GM12878 (cell line): ENCODE results near the gene LCP1. TPM values are rescaled to one million over a fixed set of nuclear protein-coding genes. Genes with fewer than 3 reads are reported as not detected.

Source experiments
- ATAC-seq: fragments of 200-7000 bp; cut with Tn5 transposase; 3 replicates; pipeline ENCODE4 v1.9.1; 2020; ENCODE audit warnings: mild to moderate bottlenecking, moderate library complexity
- BruUV-seq: library from RNA; stranded (reverse); fragments of 400-500 nt; replicated peaks from 2 replicates; lab custom pipeline; 2021; lab: Mats Ljungman, UMichigan
- CTCF ChIA-PET: fragments of 300-600 bp; sonication (Branson Sonifier 250); formaldehyde crosslinking; extraction: SDS; loops from one replicate; lab custom pipeline; 2021; ENCODE audit warnings: inconsistent platforms; lab: Yijun Ruan, JAX
- POLR2A ChIA-PET: fragments of 350-600 bp; formaldehyde crosslinking; extraction: SDS; loops from one replicate; lab custom pipeline; 2021; ENCODE audit warnings: inconsistent platforms; lab: Charles Lee
- RAD21 ChIA-PET: fragments of 300-600 bp; sonication (Branson Sonifier 250); formaldehyde crosslinking; loops from one replicate; lab custom pipeline; 2023; ENCODE audit warnings: antibody characterized with exemption; ENCODE audit not compliant: unreplicated experiment; lab: Charles Lee
- SMC1A ChIA-PET: fragments of 300-600 bp; sonication (Branson Sonifier 250); formaldehyde crosslinking; loops from one replicate; lab custom pipeline; 2023; ENCODE audit not compliant: unreplicated experiment, uncharacterized antibody; lab: Charles Lee
- DNase-seq: peaks from one replicate; pipeline ENCODE4 v3.0.0-alpha.2; 2011; ENCODE audit warnings: low read depth, low spot score
- FAIRE-seq: peaks from 3 replicates; lab custom pipeline; 2011; peaks lifted over from hg19 to GRCh38; lab: Jason Lieb, UNC
- H2AFZ ChIP-seq: 2 replicates; pipeline ENCODE4 v1.6.0; 2011; ENCODE audit warnings: low read depth, low read length, control low read depth; ENCODE audit not compliant: control insufficient read depth
- H3K27ac ChIP-seq: 2 replicates; pipeline ENCODE4 v1.5.1; 2011; ENCODE audit warnings: control low read depth; ENCODE audit not compliant: control insufficient read depth, insufficient read depth
- H3K27me3 ChIP-seq, 2 experiments: replicated peaks in 1 of 2; 2 replicates each; pipeline versions ENCODE4 v1.6.0 to v1.6.1; 2011; ENCODE audit warnings: low read length in 1 of 2; ENCODE audit not compliant: control insufficient read depth in 2 of 2, insufficient read depth in 2 of 2
- H3K36me3 ChIP-seq, 2 experiments: 2 replicates each; pipeline ENCODE4 v1.5.1; 2011; ENCODE audit warnings: low read length in 1 of 2; ENCODE audit not compliant: control insufficient read depth in 2 of 2, insufficient read depth in 2 of 2
- H3K4me1 ChIP-seq: 2 replicates; pipeline ENCODE4 v1.6.1; 2011; ENCODE audit warnings: mild to moderate bottlenecking, low read length, moderate library complexity, mixed read lengths; ENCODE audit not compliant: control insufficient read depth, insufficient read depth
- H3K4me2 ChIP-seq: 2 replicates; pipeline ENCODE4 v1.6.0; 2011; ENCODE audit warnings: control low read depth; ENCODE audit not compliant: control insufficient read depth, insufficient read depth
- H3K4me3 ChIP-seq: fragments of 200-600 bp; sonication (generic); 2 replicates; pipeline ENCODE4 v1.5.1; 2016
- H3K79me2 ChIP-seq: 2 replicates; pipeline ENCODE4 v1.6.0; 2011; ENCODE audit warnings: low read length; ENCODE audit not compliant: control insufficient read depth, insufficient read depth
- H3K9ac ChIP-seq: 2 replicates; pipeline ENCODE4 v1.8.0; 2011; ENCODE audit warnings: low read length, control low read depth, mixed read lengths; ENCODE audit not compliant: control insufficient read depth, insufficient read depth
- H3K9me3 ChIP-seq: replicated peaks from 3 replicates; pipeline ENCODE4 v1.5.1; 2011; ENCODE audit warnings: mild to moderate bottlenecking, low read length; ENCODE audit not compliant: control insufficient read depth, insufficient read depth
- H4K20me1 ChIP-seq: 2 replicates; pipeline ENCODE4 v1.6.0; 2011; ENCODE audit not compliant: control insufficient read depth, insufficient read depth
- ASH2L ChIP-seq: fragments of 300-600, 200-600 bp; sonication (generic); IDR thresholded peaks from 2 replicates; pipeline ENCODE4 v1.6.1; 2017; ENCODE audit warnings: low read depth, mild to moderate bottlenecking, borderline replicate concordance
- BRCA1 ChIP-seq: IDR thresholded peaks from 2 replicates; pipeline ENCODE4 v1.6.1; 2011; ENCODE audit warnings: low read depth, low read length, improper control_type of control experiment
- EED ChIP-seq: sonication (generic); IDR thresholded peaks from 2 replicates; pipeline ENCODE4 v1.6.1; 2016; ENCODE audit warnings: antibody characterized with exemption, low read depth
- EZH2 ChIP-seq: IDR thresholded peaks from 2 replicates; pipeline ENCODE4 v1.6.1; 2012; ENCODE audit warnings: low read depth, mild to moderate bottlenecking, control low read depth, inconsistent platforms, low read length, borderline replicate concordance; ENCODE audit not compliant: control insufficient read depth
- IKZF2 ChIP-seq, 2 experiments: fragments of 450-650 bp; IDR thresholded peaks; 2 replicates each; pipeline ENCODE4 v1.6.1; 2017; ENCODE audit warnings: mild to moderate bottlenecking in 2 of 2, moderate library complexity in 2 of 2
- SRF ChIP-seq, 2 experiments: IDR thresholded peaks; 2 replicates each; pipeline ENCODE4 v1.6.1; 2011; ENCODE audit warnings: low read depth in 2 of 2, low read length in 2 of 2, mild to moderate bottlenecking in 1 of 2, moderate library complexity in 1 of 2
- WGBS: methylation state at CpG from one replicate; pipeline ENCODE4 v1.1.6; 2016; ENCODE audit warnings: low lambda C conversion rate; ENCODE audit not compliant: insufficient replicate concordance, insufficient coverage; ENCODE audit errors: missing lambda C conversion rate; 5-methylcytosine and 5-hydroxymethylcytosine counted together
- in situ Hi-C: fragments of 300-500 bp; cut with MboI; formaldehyde crosslinking; loops from 9 replicates; pipeline ENCODE4 v1.14.3; 2018; ENCODE audit warnings: mixed read lengths
- intact Hi-C: fragments of 100-400 bp; cut with micrococcal nuclease; formaldehyde crosslinking; loops from one replicate; pipeline ENCODE4 v1.14.2; 2022; ENCODE audit not compliant: unreplicated experiment
- polyA plus RNA-seq, 11 experiments: library from polyadenylated mRNA; depleted of rRNA in 4 of 11; unstranded in 6 of 11; stranded (reverse) in 5 of 11; fragments of >200 nt; fragmentation: Nextera tagmentation in 4 of 11; fragmentation: Illumina TruSeq in 1 of 11; extraction: Ambion mirVana in 4 of 11; extraction: Trizol in 1 of 11; gene quantifications; 1 replicate in 1 of 11; 2 replicates in 10 of 11; pipeline versions ENCODE4 v1.2.1 to v1.2.3, GENCODE V29; 2011 to 2016; ENCODE audit warnings: inconsistent platforms in 2 of 11, missing spikeins in 2 of 11, low read depth in 1 of 11
- small RNA-seq: library from RNA; depleted of rRNA; stranded (forward); fragments of <200 nt; gene quantifications from one replicate; pipeline ENCODE3, GENCODE V24; 2014
- total RNA-seq, 4 experiments: library from RNA; depleted of rRNA in 3 of 4; stranded (reverse); fragments of >200 nt in 3 of 4; fragmentation: Illumina TruSeq in 1 of 4; extraction: Trizol in 1 of 4; gene quantifications; 2 replicates each; pipeline versions ENCODE4 v1.2.1 to v1.2.3, GENCODE V29; 2013 to 2021
- TF ChIP-seq, protein P1 (sequence below): IDR thresholded peaks from 2 replicates; pipeline ENCODE4 v1.6.1; 2012; ENCODE audit warnings: low read length, inconsistent platforms
- TF ChIP-seq, protein P2 (sequence below): fragments of 450-650 bp; IDR thresholded peaks from 2 replicates; pipeline ENCODE4 v1.6.1; 2016; ENCODE audit warnings: mild to moderate bottlenecking

LCP1 gene
- total and polyA plus RNA-seq, 10 of the 15 experiments (the other 5 are each of a cell fraction or from before 2014, with no cell fraction given) = 775 to 2,201 (median 1,556) TPM

DNA sequence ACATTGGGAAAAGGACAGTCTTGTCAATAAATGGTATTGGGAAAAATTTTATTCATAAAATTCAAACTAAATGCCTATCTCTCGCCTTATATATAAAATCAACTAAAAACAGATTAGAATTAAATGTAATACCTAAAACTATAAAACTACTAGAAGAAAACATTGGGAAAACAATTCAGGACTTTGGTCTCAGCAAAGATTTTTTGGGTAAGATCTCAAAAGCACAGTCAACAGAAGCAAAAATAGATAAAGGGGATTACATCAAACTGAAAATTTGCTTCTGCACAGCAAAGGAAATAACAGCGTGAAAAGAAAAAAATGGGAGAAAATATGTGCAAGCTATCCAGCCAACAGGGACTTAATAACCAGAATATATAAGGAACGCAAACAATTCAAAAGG, 105.2 kb downstream of the LCP1 start:
- Histone ChIP-seq H3K36me3 (no peaks in the 10 kb centered on the region), H3K9me3 (no peaks in the 10 kb centered on the region; the same call in 2 of the 3 replicates)
- WGBS = 82% methylated on average over 3 of the region's 3 CpGs
- intact Hi-C loops = no loop called here
- TF ChIP-seq SRF (IDR thresholded peaks at IDR 0.05; ENCODE audit: low read depth in 2 of 2, low read length in 2 of 2) (no peak), BRCA1 (no peak), EED (no peak), IKZF2 (IDR thresholded peaks at IDR 0.05) (no peak), ASH2L (no peak), EZH2 (no peak)
- TF ChIP-seq, protein P1, sequence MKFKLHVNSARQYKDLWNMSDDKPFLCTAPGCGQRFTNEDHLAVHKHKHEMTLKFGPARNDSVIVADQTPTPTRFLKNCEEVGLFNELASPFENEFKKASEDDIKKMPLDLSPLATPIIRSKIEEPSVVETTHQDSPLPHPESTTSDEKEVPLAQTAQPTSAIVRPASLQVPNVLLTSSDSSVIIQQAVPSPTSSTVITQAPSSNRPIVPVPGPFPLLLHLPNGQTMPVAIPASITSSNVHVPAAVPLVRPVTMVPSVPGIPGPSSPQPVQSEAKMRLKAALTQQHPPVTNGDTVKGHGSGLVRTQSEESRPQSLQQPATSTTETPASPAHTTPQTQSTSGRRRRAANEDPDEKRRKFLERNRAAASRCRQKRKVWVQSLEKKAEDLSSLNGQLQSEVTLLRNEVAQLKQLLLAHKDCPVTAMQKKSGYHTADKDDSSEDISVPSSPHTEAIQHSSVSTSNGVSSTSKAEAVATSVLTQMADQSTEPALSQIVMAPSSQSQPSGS = no peak
- TF ChIP-seq, protein P2, sequence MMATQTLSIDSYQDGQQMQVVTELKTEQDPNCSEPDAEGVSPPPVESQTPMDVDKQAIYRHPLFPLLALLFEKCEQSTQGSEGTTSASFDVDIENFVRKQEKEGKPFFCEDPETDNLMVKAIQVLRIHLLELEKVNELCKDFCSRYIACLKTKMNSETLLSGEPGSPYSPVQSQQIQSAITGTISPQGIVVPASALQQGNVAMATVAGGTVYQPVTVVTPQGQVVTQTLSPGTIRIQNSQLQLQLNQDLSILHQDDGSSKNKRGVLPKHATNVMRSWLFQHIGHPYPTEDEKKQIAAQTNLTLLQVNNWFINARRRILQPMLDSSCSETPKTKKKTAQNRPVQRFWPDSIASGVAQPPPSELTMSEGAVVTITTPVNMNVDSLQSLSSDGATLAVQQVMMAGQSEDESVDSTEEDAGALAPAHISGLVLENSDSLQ = no peak
- TF ChIP-seq, all 136 proteins: peak for 0
- POLR2A ChIA-PET = no interaction called here
- no peaks in the 10 kb centered on the region; the same call in 1 of the 2 replicates for H3K79me2 ChIP-seq
- RAD21 ChIA-PET = no interaction called here
- H3K27ac ChIP-seq = no peak overlapping the region
- H3K4me2 ChIP-seq = no peak overlapping the region
- no peak overlapping the region for H2AFZ ChIP-seq
- CTCF ChIA-PET = no interaction called here
- no TSS peak for BruUV-seq
- ATAC-seq = no peak
- no peaks in the 10 kb centered on the region for H4K20me1 ChIP-seq
- DNase-seq = no peak
- no peak overlapping the region for H3K9ac ChIP-seq
- H3K27me3 ChIP-seq = no peaks in the 10 kb centered on the region
- no peak overlapping the region for H3K4me3 ChIP-seq
- FAIRE-seq = no peak
- SMC1A ChIA-PET = no interaction called here
- in situ Hi-C loops = no loop called here
- peaks cover 7% of the 10 kb centered on the region for H3K4me1 ChIP-seq

Small RNAs within 50 kb of the gene (small RNA-seq; reads per million reads assigned to genes)
- gene RN7SL288P = not detected

Other genes starting within 250 kb of the LCP1 start
- 16.1 and 18.6 TPM in 2 replicates for gene ZC3H13, start 129.4 kb downstream of the LCP1 start, total RNA-seq (2014; rRNA removed)
- gene ZC3H13, start 129.4 kb downstream of the LCP1 start, total RNA-seq (2014; rRNA removed; fragmentation: Illumina TruSeq; extraction: Trizol) = 27.5 and 29.7 TPM in 2 replicates
- gene ZC3H13, start 129.4 kb downstream of the LCP1 start, total RNA-seq (2021) = 37.7 and 42.8 TPM in 2 replicates
- gene ZC3H13, start 129.4 kb downstream of the LCP1 start, polyA plus RNA-seq (2011; rRNA removed) = 10.0 and 12.3 TPM in 2 replicates
- gene ZC3H13, start 129.4 kb downstream of the LCP1 start, polyA plus RNA-seq (2014; fragmentation: Illumina TruSeq; extraction: Trizol) = 50.0 and 62.5 TPM in 2 replicates
- gene ZC3H13, start 129.4 kb downstream of the LCP1 start, polyA plus RNA-seq (2014; fragmentation: Nextera tagmentation; extraction: Ambion mirVana) = 10 to 100 TPM; 18.7 to 23.4 TPM
- gene ZC3H13, start 129.4 kb downstream of the LCP1 start, polyA plus RNA-seq (2014; rRNA removed) = 16.9 and 19.5 TPM in 2 replicates
- 10 to 100 TPM; 52.5 to 55.9 TPM for gene ZC3H13, start 129.4 kb downstream of the LCP1 start, polyA plus RNA-seq (2016; fragmentation: Nextera tagmentation; extraction: Ambion mirVana)
- not detected in 2 replicates for gene CPB2, start 77.1 kb downstream of the LCP1 start, total RNA-seq (2014; rRNA removed)
- gene CPB2, start 77.1 kb downstream of the LCP1 start, total RNA-seq (2014; rRNA removed; fragmentation: Illumina TruSeq; extraction: Trizol) = not detected in 2 replicates
- gene CPB2, start 77.1 kb downstream of the LCP1 start, total RNA-seq (2021) = 0.13 and 0.16 TPM in 2 replicates
- gene CPB2, start 77.1 kb downstream of the LCP1 start, polyA plus RNA-seq (2011; rRNA removed) = not detected in 2 replicates
- gene CPB2, start 77.1 kb downstream of the LCP1 start, polyA plus RNA-seq (2014; fragmentation: Illumina TruSeq; extraction: Trizol) = 0.07 TPM in 1 of 2 replicates, not detected in the other
- gene CPB2, start 77.1 kb downstream of the LCP1 start, polyA plus RNA-seq (2014; fragmentation: Nextera tagmentation; extraction: Ambion mirVana) = under 1 TPM; 0.05 to 0.22 TPM
- 0.05 and 0.14 TPM in 2 replicates for gene CPB2, start 77.1 kb downstream of the LCP1 start, polyA plus RNA-seq (2014; rRNA removed)
- under 1 TPM; 0.56 to 0.87 TPM for gene CPB2, start 77.1 kb downstream of the LCP1 start, polyA plus RNA-seq (2016; fragmentation: Nextera tagmentation; extraction: Ambion mirVana)
- 0.34 and 1.0 TPM in 2 replicates for gene LRRC63, start 29.8 kb upstream of the LCP1 start, total RNA-seq (2014; rRNA removed)
- gene LRRC63, start 29.8 kb upstream of the LCP1 start, total RNA-seq (2014; rRNA removed; fragmentation: Illumina TruSeq; extraction: Trizol) = 0.98 and 1.2 TPM in 2 replicates
- 0.51 and 0.56 TPM in 2 replicates for gene LRRC63, start 29.8 kb upstream of the LCP1 start, total RNA-seq (2021)
- gene LRRC63, start 29.8 kb upstream of the LCP1 start, polyA plus RNA-seq (2011; rRNA removed) = 0.04 TPM in 1 of 2 replicates, not detected in the other
- 0.88 and 1.3 TPM in 2 replicates for gene LRRC63, start 29.8 kb upstream of the LCP1 start, polyA plus RNA-seq (2014; fragmentation: Illumina TruSeq; extraction: Trizol)
- under 1 TPM; 0.40 to 0.76 TPM for gene LRRC63, start 29.8 kb upstream of the LCP1 start, polyA plus RNA-seq (2014; fragmentation: Nextera tagmentation; extraction: Ambion mirVana)
- gene LRRC63, start 29.8 kb upstream of the LCP1 start, polyA plus RNA-seq (2014; rRNA removed) = 0.61 and 0.78 TPM in 2 replicates
- under 1 TPM; 0.56 to 0.92 TPM for gene LRRC63, start 29.8 kb upstream of the LCP1 start, polyA plus RNA-seq (2016; fragmentation: Nextera tagmentation; extraction: Ambion mirVana)
- gene RUBCNL, start 205.1 kb upstream of the LCP1 start, total RNA-seq (2014; rRNA removed) = 49.5 and 51.9 TPM in 2 replicates
- gene RUBCNL, start 205.1 kb upstream of the LCP1 start, total RNA-seq (2014; rRNA removed; fragmentation: Illumina TruSeq; extraction: Trizol) = 37.2 and 38.6 TPM in 2 replicates
- 39.2 and 41.8 TPM in 2 replicates for gene RUBCNL, start 205.1 kb upstream of the LCP1 start, total RNA-seq (2021)
- 0.48 and 0.71 TPM in 2 replicates for gene RUBCNL, start 205.1 kb upstream of the LCP1 start, polyA plus RNA-seq (2011; rRNA removed)
- 39.2 and 43.0 TPM in 2 replicates for gene RUBCNL, start 205.1 kb upstream of the LCP1 start, polyA plus RNA-seq (2014; fragmentation: Illumina TruSeq; extraction: Trizol)
- 10 to 100 TPM; 21.4 to 28.5 TPM for gene RUBCNL, start 205.1 kb upstream of the LCP1 start, polyA plus RNA-seq (2014; fragmentation: Nextera tagmentation; extraction: Ambion mirVana)
- 33.2 and 36.3 TPM in 2 replicates for gene RUBCNL, start 205.1 kb upstream of the LCP1 start, polyA plus RNA-seq (2014; rRNA removed)
- 10 to 100 TPM; 42.4 to 45.0 TPM for gene RUBCNL, start 205.1 kb upstream of the LCP1 start, polyA plus RNA-seq (2016; fragmentation: Nextera tagmentation; extraction: Ambion mirVana)